ENCODE results near the gene FRAT2.
"Not testable (repeated sequence)": the region's sequence is repeated elsewhere in the genome, so short reads cannot be mapped to it uniquely, and the experiment has no call there.

FRAT2 gene

GRCh38 chr10:97302088-97302791, 32.3 kb downstream of the FRAT2 start:
- no peaks in the 10 kb centered on the region for H3K36me3 ChIP-seq (ENCODE audit: insufficient read depth, low read length)
- no peak overlapping the region for H3K27ac ChIP-seq (ENCODE audit: low read depth, low read length)
- no peak overlapping the region for H3K9ac ChIP-seq (ENCODE audit: low read depth, low read length)
- H3K4me1 ChIP-seq (ENCODE audit: insufficient read depth, low read length): no peaks in the 10 kb centered on the region
- H3K4me3 ChIP-seq (ENCODE audit: low read length): no peak overlapping the region
- H3K27me3 ChIP-seq (ENCODE audit: insufficient read depth, low read length): no peaks in the 10 kb centered on the region
- H3K9me3 ChIP-seq (ENCODE audit: insufficient read depth, low read depth, low read length): no peaks in the 10 kb centered on the region
- 93% methylated on average over 10 of the region's 11 CpGs for WGBS

GRCh38 chr10:97300980-97301379, 33.5 kb downstream of the FRAT2 start:
- WGBS: over 99% methylated on average over 3 of the region's 3 CpGs
- no peaks in the 10 kb centered on the region for H3K9me3 ChIP-seq (ENCODE audit: insufficient read depth, low read depth, low read length)
- no peak overlapping the region for H3K4me3 ChIP-seq (ENCODE audit: low read length)
- no peak overlapping the region for H3K9ac ChIP-seq (ENCODE audit: low read depth, low read length)
- no peaks in the 10 kb centered on the region for H3K27me3 ChIP-seq (ENCODE audit: insufficient read depth, low read length)
- H3K27ac ChIP-seq (ENCODE audit: low read depth, low read length): no peak overlapping the region
- H3K4me1 ChIP-seq (ENCODE audit: insufficient read depth, low read length): no peaks in the 10 kb centered on the region
- no peaks in the 10 kb centered on the region for H3K36me3 ChIP-seq (ENCODE audit: insufficient read depth, low read length)

- no CpG with 5 or more reads among the region's 3 CpGs for WGBS
- no peaks in the 10 kb centered on the region for H3K9me3 ChIP-seq (ENCODE audit: insufficient read depth, low read depth, low read length)
- no peak overlapping the region for H3K4me3 ChIP-seq (ENCODE audit: low read length)
- no peaks in the 10 kb centered on the region for H3K4me1 ChIP-seq (ENCODE audit: insufficient read depth, low read length)
- H3K9ac ChIP-seq (ENCODE audit: low read depth, low read length): no peak overlapping the region
- H3K27me3 ChIP-seq (ENCODE audit: insufficient read depth, low read length): no peaks in the 10 kb centered on the region
- no peaks in the 10 kb centered on the region for H3K36me3 ChIP-seq (ENCODE audit: insufficient read depth, low read length)
- no peak overlapping the region for H3K27ac ChIP-seq (ENCODE audit: low read depth, low read length)
Measured at GRCh38 chr10:97298223-97298571, 36.3 kb downstream of the FRAT2 start.

GRCh38 chr10:97297556-97298222, 36.8 kb downstream of the FRAT2 start:
- H3K9ac ChIP-seq (ENCODE audit: low read depth, low read length): no peak overlapping the region
- no peaks in the 10 kb centered on the region for H3K4me1 ChIP-seq (ENCODE audit: insufficient read depth, low read length)
- no peak overlapping the region for H3K4me3 ChIP-seq (ENCODE audit: low read length)
- 95% methylated on average over 8 of the region's 8 CpGs for WGBS
- no peaks in the 10 kb centered on the region for H3K27me3 ChIP-seq (ENCODE audit: insufficient read depth, low read length)
- H3K9me3 ChIP-seq (ENCODE audit: insufficient read depth, low read depth, low read length): no peaks in the 10 kb centered on the region
- no peaks in the 10 kb centered on the region for H3K36me3 ChIP-seq (ENCODE audit: insufficient read depth, low read length)
- no peak overlapping the region for H3K27ac ChIP-seq (ENCODE audit: low read depth, low read length)

GRCh38 chr10:97292862-97293198, 41.7 kb downstream of the FRAT2 start:
- Histone ChIP-seq H3K27me3 (ENCODE audit: insufficient read depth, low read length) (no peaks in the 10 kb centered on the region), H3K4me3 (ENCODE audit: low read length) (no peak overlapping the region), H3K27ac (ENCODE audit: low read depth, low read length) (no peak overlapping the region), H3K9ac (ENCODE audit: low read depth, low read length) (no peak overlapping the region), H3K4me1 (ENCODE audit: insufficient read depth, low read length) (peaks cover 9% of the 10 kb centered on the region; the same call in 1 of the 2 replicates), H3K9me3 (ENCODE audit: insufficient read depth, low read depth, low read length) (no peaks in the 10 kb centered on the region), H3K36me3 (ENCODE audit: insufficient read depth, low read length) (peaks cover 6% of the 10 kb centered on the region)
- 63% methylated on average over 3 of the region's 3 CpGs for WGBS

DNA sequence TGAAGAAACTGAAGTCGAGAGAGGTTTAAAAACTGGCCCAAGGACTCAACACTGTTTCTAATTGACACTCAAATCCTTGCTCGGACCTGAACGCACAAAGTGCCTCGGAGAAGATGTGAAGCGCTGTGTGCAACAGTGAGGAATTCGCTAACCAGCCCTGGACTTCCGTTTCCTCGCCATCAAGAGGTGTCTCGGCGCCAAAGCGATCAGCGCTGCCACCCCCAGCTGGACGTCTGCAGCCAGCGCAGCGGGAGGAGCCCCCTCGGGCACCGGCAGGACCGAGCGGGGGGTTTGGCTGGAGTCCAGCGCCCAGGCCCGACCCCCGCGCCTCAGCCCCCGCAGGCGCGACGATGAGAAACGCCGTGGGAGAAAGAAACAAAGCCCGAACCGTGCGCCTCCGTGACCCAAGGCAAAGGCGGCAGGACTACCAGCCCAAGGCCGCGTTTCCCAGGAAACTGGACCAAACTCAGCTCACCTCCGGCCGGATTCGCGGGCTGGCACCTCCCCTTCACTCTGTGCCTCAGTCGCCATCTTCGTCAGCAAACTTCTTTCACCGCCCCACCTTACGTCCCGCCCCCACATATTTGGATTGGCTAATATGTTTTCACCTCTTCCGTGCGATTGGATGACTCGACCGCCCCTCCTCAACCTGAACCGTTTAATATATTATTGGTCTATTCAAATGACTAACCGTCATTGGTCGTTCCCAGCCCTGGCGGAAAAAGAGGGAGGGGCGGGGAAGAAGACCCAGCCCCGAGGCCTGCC, 42.2 kb downstream of the FRAT2 start, which contains the start of gene ARHGAP19:
TSS of gene ARHGAP19 (minus strand) at position 541 of the 765 bp plus-strand sequence. CDS start at position 531, 10 bp downstream.
- Histone ChIP-seq H3K27ac (ENCODE audit: low read depth, low read length) (peak within 1 kb of the TSS; percentile 97), H3K4me3 (ENCODE audit: low read length) (peak within 1 kb of the TSS; percentile 65), H3K9ac (ENCODE audit: low read depth, low read length) (peak within 1 kb of the TSS; percentile 92), H3K4me1 (ENCODE audit: insufficient read depth, low read length) (peaks cover 9% of the 10 kb centered on the region; the same call in 1 of the 2 replicates), H3K36me3 (ENCODE audit: insufficient read depth, low read length) (peaks cover 10% of the 10 kb centered on the region), H3K9me3 (ENCODE audit: insufficient read depth, low read depth, low read length) (no peaks in the 10 kb centered on the region), H3K27me3 (ENCODE audit: insufficient read depth, low read length) (no peaks in the 10 kb centered on the region)
- WGBS: under 1% methylated on average over 50 of the region's 55 CpGs

GRCh38 chr10:97291357-97292096, 43.0 kb downstream of the FRAT2 start:
- H3K9me3 ChIP-seq (ENCODE audit: insufficient read depth, low read depth, low read length): no peaks in the 10 kb centered on the region
- no peaks in the 10 kb centered on the region for H3K27me3 ChIP-seq (ENCODE audit: insufficient read depth, low read length)
- peak overlapping the region; percentile 92 for H3K9ac ChIP-seq (ENCODE audit: low read depth, low read length)
- peak overlapping the region; percentile 65 for H3K4me3 ChIP-seq (ENCODE audit: low read length)
- WGBS: 66% methylated on average over 25 of the region's 25 CpGs
- peaks cover 9% of the 10 kb centered on the region; the same call in 1 of the 2 replicates for H3K4me1 ChIP-seq (ENCODE audit: insufficient read depth, low read length)
- peaks cover 18% of the 10 kb centered on the region for H3K36me3 ChIP-seq (ENCODE audit: insufficient read depth, low read length)
- H3K27ac ChIP-seq (ENCODE audit: low read depth, low read length): peak overlapping the region; percentile 97

DNA sequence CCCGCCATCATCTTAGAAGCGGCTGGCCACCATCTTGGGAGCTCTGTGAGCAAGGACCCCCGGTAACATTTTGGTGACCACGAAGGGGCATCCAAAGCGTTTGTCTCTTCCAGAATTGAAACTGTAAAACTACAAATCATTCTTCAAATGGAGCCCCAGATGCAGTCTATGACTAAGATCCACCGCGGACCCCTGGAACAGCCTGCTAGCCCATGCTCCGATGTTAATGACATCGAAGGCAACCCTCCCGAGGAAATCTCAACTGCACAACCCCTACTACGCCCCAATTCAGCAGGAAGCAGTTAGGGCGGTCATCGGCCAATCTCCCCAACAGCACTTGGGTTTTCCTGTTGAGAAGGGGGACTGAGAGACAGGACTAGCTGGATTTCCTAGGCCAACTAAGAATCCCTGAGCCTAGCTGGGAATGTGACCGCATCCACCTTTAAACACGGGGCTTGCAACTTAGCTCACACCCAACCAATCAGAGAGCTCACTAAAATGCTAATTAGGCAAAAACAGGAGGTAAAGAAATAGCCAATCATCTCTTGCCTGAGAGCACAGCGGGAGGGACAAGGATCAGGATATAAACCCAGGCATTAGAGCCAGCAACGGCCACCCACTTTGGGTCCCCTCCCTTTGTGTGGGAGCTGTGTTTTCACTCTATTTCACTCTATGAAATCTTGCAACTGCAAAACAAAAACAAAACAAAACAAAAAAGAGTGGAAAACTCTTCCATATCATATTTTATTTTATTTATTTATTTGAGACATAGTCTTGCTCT, 43.8 kb downstream of the FRAT2 start:
- not testable (repeated sequence) for H3K4me1 ChIP-seq (ENCODE audit: insufficient read depth, low read length); H3K27me3 ChIP-seq (ENCODE audit: insufficient read depth, low read length); H3K27ac ChIP-seq (ENCODE audit: low read depth, low read length); H3K9me3 ChIP-seq (ENCODE audit: insufficient read depth, low read depth, low read length); H3K9ac ChIP-seq (ENCODE audit: low read depth, low read length)
- Histone ChIP-seq H3K4me3 (ENCODE audit: low read length) (peak overlapping the region; percentile 65), H3K36me3 (ENCODE audit: insufficient read depth, low read length) (peaks cover 20% of the 10 kb centered on the region)
- WGBS: 87% methylated on average over 17 of the region's 17 CpGs

GRCh38 chr10:97290076-97290475, 44.5 kb downstream of the FRAT2 start:
- WGBS: 93% methylated on average over 13 of the region's 13 CpGs
- H3K4me3 ChIP-seq (ENCODE audit: low read length); H3K27ac ChIP-seq (ENCODE audit: low read depth, low read length); H3K9me3 ChIP-seq (ENCODE audit: insufficient read depth, low read depth, low read length); H3K27me3 ChIP-seq (ENCODE audit: insufficient read depth, low read length); H3K9ac ChIP-seq (ENCODE audit: low read depth, low read length); H3K4me1 ChIP-seq (ENCODE audit: insufficient read depth, low read length): not testable (repeated sequence)
- H3K36me3 ChIP-seq (ENCODE audit: insufficient read depth, low read length): peaks cover 20% of the 10 kb centered on the region
